ENCODE results near the gene BSDC1.
"Not testable (repeated sequence)": the region's sequence is repeated elsewhere in the genome, so short reads cannot be mapped to it uniquely, and the experiment has no call there.

The BSDC1 gene

GRCh38 chr1:32356478-32356877 is 37.8 kb downstream of the BSDC1 start:
- no peak for DNase-seq

GRCh38 chr1:32355778-32356177 is 38.5 kb downstream of the BSDC1 start:
- not testable (repeated sequence) for DNase-seq

GRCh38 chr1:32353886-32354570 is 40.2 kb downstream of the BSDC1 start:
- no peak for DNase-seq

- no peak for DNase-seq
Observed at GRCh38 chr1:32353431-32353830, 40.8 kb downstream of the BSDC1 start.

- DNase-seq, result no peak
Observed at GRCh38 chr1:32352831-32353383, 41.3 kb downstream of the BSDC1 start.

- DNase-seq, result no peak
Observed at GRCh38 chr1:32352239-32352745, 41.9 kb downstream of the BSDC1 start.

GRCh38 chr1:32351399-32352238 is 42.6 kb downstream of the BSDC1 start:
- DNase-seq, result peak; percentile 90 to 97

- peak in 1 of 2 experiments; percentile 84 for DNase-seq
Observed at GRCh38 chr1:32350785-32351398, 43.3 kb downstream of the BSDC1 start.

GRCh38 chr1:32349211-32349708 is 45.0 kb downstream of the BSDC1 start:
- DNase-seq, result no peak

- no peak for DNase-seq
Observed at GRCh38 chr1:32346532-32347157, 47.6 kb downstream of the BSDC1 start.

- DNase-seq, result no peak
Observed at GRCh38 chr1:32345289-32345827, 48.9 kb downstream of the BSDC1 start.

- no peak for DNase-seq
Observed at GRCh38 chr1:32342704-32343103, 51.5 kb downstream of the BSDC1 start.

- DNase-seq, result no peak
Observed at GRCh38 chr1:32341971-32342370, 52.3 kb downstream of the BSDC1 start.

GRCh38 chr1:32341186-32341757 is 53.0 kb downstream of the BSDC1 start:
- DNase-seq, result no peak

GRCh38 chr1:32339363-32339978 is 54.8 kb downstream of the BSDC1 start:
- DNase-seq, result no peak

- no peak for DNase-seq
Observed at GRCh38 chr1:32338637-32339145, 55.5 kb downstream of the BSDC1 start.

- no peak for DNase-seq
Observed at GRCh38 chr1:32337855-32338636, 56.2 kb downstream of the BSDC1 start.

GRCh38 chr1:32336963-32337675 is 57.1 kb downstream of the BSDC1 start:
- DNase-seq, result no peak

GRCh38 chr1:32336591-32336932 is 57.7 kb downstream of the BSDC1 start:
- DNase-seq, result no peak
